Measurements from ENCODE around the gene DOCK3.

DOCK3 gene

GRCh38 chr3:50639055-50639494 is 35.7 kb upstream of the DOCK3 start:
- TF ChIP-seq CTCF (IDR thresholded peaks at IDR 0.05; ENCODE audit: borderline replicate concordance, control extremely low read depth, extremely low read depth, insufficient read depth, missing control alignments), result no peak
- in situ Hi-C loops (cut with MboI; ENCODE audit: low sequenced_read_pairs, unreplicated experiment), result no loop called here
- DNase-seq (ENCODE audit: low spot score), result no peak

GRCh38 chr3:50642382-50642781 is 32.3 kb upstream of the DOCK3 start:
- DNase-seq (ENCODE audit: low spot score), result no peak
- no peak for TF ChIP-seq CTCF (IDR thresholded peaks at IDR 0.05; ENCODE audit: borderline replicate concordance, control extremely low read depth, extremely low read depth, insufficient read depth, missing control alignments)
- in situ Hi-C loops (cut with MboI; ENCODE audit: low sequenced_read_pairs, unreplicated experiment), result no loop called here

GRCh38 chr3:50644561-50644960 is 30.2 kb upstream of the DOCK3 start:
- DNase-seq (ENCODE audit: low spot score), result no peak
- in situ Hi-C loops (cut with MboI; ENCODE audit: low sequenced_read_pairs, unreplicated experiment), result no loop called here
- no peak for TF ChIP-seq CTCF (IDR thresholded peaks at IDR 0.05; ENCODE audit: borderline replicate concordance, control extremely low read depth, extremely low read depth, insufficient read depth, missing control alignments)

- no peak for DNase-seq (ENCODE audit: low spot score)
- no peak for TF ChIP-seq CTCF (IDR thresholded peaks at IDR 0.05; ENCODE audit: borderline replicate concordance, control extremely low read depth, extremely low read depth, insufficient read depth, missing control alignments)
- in situ Hi-C loops (cut with MboI; ENCODE audit: low sequenced_read_pairs, unreplicated experiment), result no loop called here
Observed at GRCh38 chr3:50645378-50645777, 29.3 kb upstream of the DOCK3 start.

- TF ChIP-seq CTCF (IDR thresholded peaks at IDR 0.05; ENCODE audit: borderline replicate concordance, control extremely low read depth, extremely low read depth, insufficient read depth, missing control alignments), result no peak
- in situ Hi-C loops (cut with MboI; ENCODE audit: low sequenced_read_pairs, unreplicated experiment), result no loop called here
- DNase-seq (ENCODE audit: low spot score), result no peak
Observed at GRCh38 chr3:50648313-50648712, 26.4 kb upstream of the DOCK3 start.

GRCh38 chr3:50648944-50649343 is 25.8 kb upstream of the DOCK3 start:
- no peak for DNase-seq (ENCODE audit: low spot score)
- no peak for TF ChIP-seq CTCF (IDR thresholded peaks at IDR 0.05; ENCODE audit: borderline replicate concordance, control extremely low read depth, extremely low read depth, insufficient read depth, missing control alignments)
- in situ Hi-C loops (cut with MboI; ENCODE audit: low sequenced_read_pairs, unreplicated experiment), result no loop called here

- no peak for TF ChIP-seq CTCF (IDR thresholded peaks at IDR 0.05; ENCODE audit: borderline replicate concordance, control extremely low read depth, extremely low read depth, insufficient read depth, missing control alignments)
- DNase-seq (ENCODE audit: low spot score), result no peak
- in situ Hi-C loops (cut with MboI; ENCODE audit: low sequenced_read_pairs, unreplicated experiment), result no loop called here
Observed at GRCh38 chr3:50649451-50649931, 25.2 kb upstream of the DOCK3 start.
